Measurements from ENCODE around the gene SOS1. TPM values are rescaled to one million over a fixed set of nuclear protein-coding genes. Genes with fewer than 3 reads are reported as not detected.

The SOS1 gene
- total RNA-seq, 1 donor from 2014 or later: 28.5 TPM

- no peaks in the 10 kb centered on the region for H3K9me3 Mint-ChIP-seq
- Histone ChIP-seq H3K9ac (no peak overlapping the region), H3K27ac (no peak overlapping the region), H3K4me3 (no peak overlapping the region), H4K20me1 (ENCODE audit: low read depth) (no peaks in the 10 kb centered on the region), H3F3A (ENCODE audit: low read depth) (no peaks in the 10 kb centered on the region), H3K27me3 (no peaks in the 10 kb centered on the region), H3K4me2 (no peak overlapping the region), H3K79me2 (ENCODE audit: low read depth) (no peaks in the 10 kb centered on the region), H3K36me3 (no peaks in the 10 kb centered on the region), H2AFZ (replicated peaks) (no peak overlapping the region), H3K4me1 (peaks cover 14% of the 10 kb centered on the region), H3K9me3 (ENCODE audit: low read depth) (no peaks in the 10 kb centered on the region)
- TF ChIP-seq EZH2phosphoT487 (IDR thresholded peaks at IDR 0.05) (no peak), CTCF (IDR thresholded peaks at IDR 0.05) (peak; percentile 79)
- H3K4me1 Mint-ChIP-seq: peaks cover 28% of the 10 kb centered on the region
- H3K4me3 Mint-ChIP-seq: no peak overlapping the region
- DNase-seq (ENCODE audit: low spot score): peak; percentile 89
- H3K27ac Mint-ChIP-seq: peak overlapping the region; percentile 58
- H3K27me3 Mint-ChIP-seq (ENCODE audit: insufficient read depth, low read depth): peaks cover 2% of the 10 kb centered on the region
- no peaks in the 10 kb centered on the region for H3K36me3 Mint-ChIP-seq
These were observed 173.3 kb downstream of the SOS1 start for GRCh38 chr2:38947241-38948239.

- H3K27ac ChIP-seq: no peak overlapping the region
- H3F3A ChIP-seq (ENCODE audit: low read depth): no peaks in the 10 kb centered on the region
- H3K27me3 ChIP-seq: no peaks in the 10 kb centered on the region
- Mint-ChIP-seq H3K27ac (no peak overlapping the region), H3K9me3 (no peaks in the 10 kb centered on the region), H3K27me3 (ENCODE audit: insufficient read depth, low read depth) (peaks cover 2% of the 10 kb centered on the region), H3K4me1 (peaks cover 28% of the 10 kb centered on the region), H3K36me3 (no peaks in the 10 kb centered on the region), H3K4me3 (no peak overlapping the region)
- DNase-seq (ENCODE audit: low spot score): no peak
- H3K79me2 ChIP-seq (ENCODE audit: low read depth): no peaks in the 10 kb centered on the region
- no peaks in the 10 kb centered on the region for H3K9me3 ChIP-seq (ENCODE audit: low read depth)
- H2AFZ ChIP-seq (replicated peaks): peak overlapping the region; percentile 50
- H3K4me3 ChIP-seq: no peak overlapping the region
- no peak for TF ChIP-seq EZH2 (IDR thresholded peaks at IDR 0.05)
- TF ChIP-seq CTCF (IDR thresholded peaks at IDR 0.05): no peak
- no peak for TF ChIP-seq EZH2phosphoT487 (IDR thresholded peaks at IDR 0.05)
- no peak overlapping the region for H3K9ac ChIP-seq
- H3K4me2 ChIP-seq: no peak overlapping the region
- H3K36me3 ChIP-seq: no peaks in the 10 kb centered on the region
- H3K4me1 ChIP-seq: peaks cover 14% of the 10 kb centered on the region
- no peaks in the 10 kb centered on the region for H4K20me1 ChIP-seq (ENCODE audit: low read depth)
These were observed 174.9 kb downstream of the SOS1 start for GRCh38 chr2:38945911-38946310.

- no peaks in the 10 kb centered on the region for H4K20me1 ChIP-seq (ENCODE audit: low read depth)
- no peaks in the 10 kb centered on the region for H3K9me3 Mint-ChIP-seq
- no peaks in the 10 kb centered on the region for H3F3A ChIP-seq (ENCODE audit: low read depth)
- no peak for TF ChIP-seq CTCF (IDR thresholded peaks at IDR 0.05)
- TF ChIP-seq EZH2phosphoT487 (IDR thresholded peaks at IDR 0.05): no peak
- no peak for TF ChIP-seq EZH2 (IDR thresholded peaks at IDR 0.05)
- no peak overlapping the region for H3K9ac ChIP-seq
- peak overlapping the region; percentile 8 for H3K27ac Mint-ChIP-seq
- no peak for DNase-seq (ENCODE audit: low spot score)
- H3K27me3 ChIP-seq: no peaks in the 10 kb centered on the region
- no peak overlapping the region for H3K4me3 Mint-ChIP-seq
- H3K27ac ChIP-seq: no peak overlapping the region
- no peak overlapping the region for H3K4me3 ChIP-seq
- H3K4me1 Mint-ChIP-seq: peaks cover 28% of the 10 kb centered on the region
- H3K36me3 Mint-ChIP-seq: no peaks in the 10 kb centered on the region
- no peaks in the 10 kb centered on the region for H3K9me3 ChIP-seq (ENCODE audit: low read depth)
- peaks cover 2% of the 10 kb centered on the region for H3K27me3 Mint-ChIP-seq (ENCODE audit: insufficient read depth, low read depth)
- H3K4me2 ChIP-seq: no peak overlapping the region
- H2AFZ ChIP-seq (replicated peaks): peak overlapping the region; percentile 50
- H3K4me1 ChIP-seq: peaks cover 14% of the 10 kb centered on the region
- H3K79me2 ChIP-seq (ENCODE audit: low read depth): no peaks in the 10 kb centered on the region
- no peaks in the 10 kb centered on the region for H3K36me3 ChIP-seq
These were observed 175.5 kb downstream of the SOS1 start for GRCh38 chr2:38945372-38945771.

Measured in neural progenitor cell (in vitro differentiated cells).